GM12873 (cell line): Measurements from ENCODE around the gene PARP2.

Source experiments
- TF ChIP-seq, protein P1 (sequence below): IDR thresholded peaks from 2 replicates; pipeline ENCODE4 v1.5.1; 2012; ENCODE audit warnings: low read depth, mild to moderate bottlenecking, moderate library complexity, low read length, control low read depth; ENCODE audit not compliant: insufficient read depth; ENCODE audit errors: missing control alignments

The PARP2 gene

DNA sequence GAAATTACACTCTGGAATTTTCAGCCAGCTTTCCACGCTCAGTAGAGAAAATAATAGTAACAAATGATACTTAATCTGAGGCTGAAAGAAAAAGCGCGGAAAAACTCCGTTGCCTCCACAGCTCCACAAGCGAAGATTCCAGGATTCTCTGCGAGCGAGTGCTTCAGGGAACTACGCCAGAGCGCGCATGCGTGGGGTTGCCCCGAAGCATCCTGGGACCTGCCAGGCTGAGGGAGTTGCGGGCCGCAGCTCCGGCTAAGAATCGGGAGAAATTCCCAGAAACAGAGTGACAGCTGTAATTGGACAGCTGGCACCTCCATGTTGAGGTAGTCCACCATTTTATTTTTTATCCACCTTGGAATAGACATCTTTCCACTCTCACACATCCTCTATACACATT lies 25.7 kb upstream of the PARP2 start:
- TF ChIP-seq, protein P1, sequence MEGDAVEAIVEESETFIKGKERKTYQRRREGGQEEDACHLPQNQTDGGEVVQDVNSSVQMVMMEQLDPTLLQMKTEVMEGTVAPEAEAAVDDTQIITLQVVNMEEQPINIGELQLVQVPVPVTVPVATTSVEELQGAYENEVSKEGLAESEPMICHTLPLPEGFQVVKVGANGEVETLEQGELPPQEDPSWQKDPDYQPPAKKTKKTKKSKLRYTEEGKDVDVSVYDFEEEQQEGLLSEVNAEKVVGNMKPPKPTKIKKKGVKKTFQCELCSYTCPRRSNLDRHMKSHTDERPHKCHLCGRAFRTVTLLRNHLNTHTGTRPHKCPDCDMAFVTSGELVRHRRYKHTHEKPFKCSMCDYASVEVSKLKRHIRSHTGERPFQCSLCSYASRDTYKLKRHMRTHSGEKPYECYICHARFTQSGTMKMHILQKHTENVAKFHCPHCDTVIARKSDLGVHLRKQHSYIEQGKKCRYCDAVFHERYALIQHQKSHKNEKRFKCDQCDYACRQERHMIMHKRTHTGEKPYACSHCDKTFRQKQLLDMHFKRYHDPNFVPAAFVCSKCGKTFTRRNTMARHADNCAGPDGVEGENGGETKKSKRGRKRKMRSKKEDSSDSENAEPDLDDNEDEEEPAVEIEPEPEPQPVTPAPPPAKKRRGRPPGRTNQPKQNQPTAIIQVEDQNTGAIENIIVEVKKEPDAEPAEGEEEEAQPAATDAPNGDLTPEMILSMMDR, result no peak

DNA sequence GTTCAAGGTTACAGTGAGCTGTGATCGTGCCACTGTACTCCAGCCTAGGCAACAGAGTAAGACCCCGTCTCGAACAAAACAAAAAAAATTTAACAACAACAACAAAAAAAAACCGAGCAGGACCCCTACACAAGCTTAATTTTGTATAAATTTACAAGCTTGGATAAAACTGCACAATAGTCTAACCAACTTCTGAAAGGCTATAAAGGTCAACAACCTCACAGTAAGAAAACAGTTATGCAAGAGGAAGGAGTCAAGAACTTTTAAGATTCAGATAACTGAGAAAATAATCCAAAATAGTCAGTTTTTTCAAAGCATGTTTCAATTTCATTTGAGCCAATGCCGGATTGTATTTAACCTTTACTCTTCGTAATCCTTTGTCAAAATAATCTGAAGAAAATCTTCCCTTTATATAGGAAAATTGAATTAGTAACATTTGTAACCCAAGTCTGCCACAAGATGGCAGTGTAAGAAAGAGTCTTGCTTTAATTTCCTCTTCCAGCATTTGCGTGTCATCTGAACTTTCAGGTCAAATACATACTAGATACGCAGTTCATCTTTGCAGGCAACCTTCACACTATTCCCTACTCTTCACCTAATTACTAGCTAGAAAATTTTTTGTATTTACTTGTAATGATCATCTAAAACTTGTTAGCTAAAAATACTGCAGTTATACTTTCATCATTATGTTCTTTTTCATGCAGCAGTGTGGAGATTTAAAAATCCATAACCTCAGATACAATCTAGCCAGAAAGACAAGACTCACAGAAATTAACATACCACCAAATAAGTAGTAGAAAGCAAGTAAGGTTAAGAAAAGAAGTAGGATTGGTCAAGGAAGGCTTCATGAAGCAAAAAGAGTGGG lies 16.2 kb upstream of the PARP2 start:
- TF ChIP-seq, protein P1, result peak; percentile 58

DNA sequence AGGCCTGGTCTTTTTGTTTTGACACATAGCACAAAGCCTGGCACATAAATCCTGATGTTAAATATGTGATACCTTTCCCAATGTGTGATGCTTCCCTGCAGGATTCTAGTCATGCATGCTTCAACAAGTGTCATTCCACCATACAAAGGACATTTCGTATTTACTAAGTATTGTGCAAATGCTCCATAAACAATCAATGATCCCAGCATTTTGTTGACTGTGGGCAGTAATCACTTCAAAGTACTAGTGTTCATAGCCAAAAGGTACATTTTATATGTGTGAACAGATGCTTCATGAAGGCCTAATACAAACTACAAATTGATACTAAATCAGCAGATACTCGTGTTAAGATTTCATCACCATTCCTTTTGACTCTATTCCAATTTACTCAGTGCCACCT lies 14.7 kb upstream of the PARP2 start:
- TF ChIP-seq, protein P1, result no peak

DNA sequence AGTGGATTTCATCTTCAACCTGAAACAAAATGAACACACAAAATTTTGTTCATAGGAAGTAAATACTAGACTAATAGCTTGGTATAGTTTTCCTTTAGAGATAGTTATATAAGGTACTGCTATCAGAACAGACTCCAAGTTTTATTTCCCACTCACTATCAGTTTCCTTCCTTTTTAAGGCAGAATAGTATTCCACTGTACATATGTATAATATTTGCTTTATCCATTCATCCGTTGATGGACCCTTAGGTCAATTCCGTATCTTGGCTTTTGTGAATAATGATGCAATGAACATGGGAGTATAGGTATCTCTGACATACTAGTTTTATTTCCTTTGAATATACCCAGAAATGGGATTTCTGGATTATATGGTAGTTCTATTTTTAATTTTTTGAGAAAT lies 14.1 kb upstream of the PARP2 start:
- TF ChIP-seq, protein P1, result no peak

DNA sequence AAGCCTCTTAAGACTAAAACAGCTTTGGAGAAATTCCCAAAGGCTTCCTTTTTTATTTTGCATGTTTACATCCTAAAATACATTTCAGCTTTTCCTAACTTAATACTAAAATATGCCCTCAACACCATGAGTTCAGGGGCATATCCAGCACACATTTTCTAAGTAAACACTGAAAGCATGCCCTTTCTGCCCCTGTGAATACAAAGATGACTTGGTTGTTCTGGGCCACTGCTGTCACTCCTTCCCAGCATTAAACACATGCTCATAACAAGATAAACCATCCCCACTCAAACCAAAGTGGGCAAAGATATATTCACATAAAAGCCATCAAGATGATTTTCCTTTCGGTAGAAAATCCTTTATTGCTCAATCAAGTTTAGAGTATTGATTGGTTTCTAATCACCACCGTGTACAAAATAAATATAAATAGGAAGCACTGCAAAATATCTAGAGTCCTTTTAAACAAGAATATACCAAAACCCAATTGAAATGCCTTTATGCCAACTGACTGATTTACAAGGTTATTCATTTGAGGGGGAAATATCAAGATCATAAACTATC lies 12.3 kb upstream of the PARP2 start:
- TF ChIP-seq, protein P1, result no peak

DNA sequence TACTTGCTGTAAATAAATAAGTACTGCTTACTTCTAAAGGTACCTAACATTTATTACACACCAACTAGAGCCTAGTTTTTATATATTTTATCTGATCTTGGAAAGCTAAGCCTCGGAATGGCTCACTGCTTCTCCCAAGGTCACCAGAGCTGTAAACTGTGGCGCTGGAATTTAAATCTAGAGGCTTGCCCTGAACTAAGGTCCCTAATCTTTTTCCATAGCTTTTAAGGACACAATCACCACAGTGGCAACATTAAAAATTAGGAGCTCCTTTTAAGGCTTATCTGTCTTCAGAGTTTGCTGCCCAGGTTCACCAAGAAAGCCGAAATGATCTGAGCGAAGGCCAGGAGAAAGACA lies 11.0 kb upstream of the PARP2 start:
- TF ChIP-seq, protein P1, result no peak

DNA sequence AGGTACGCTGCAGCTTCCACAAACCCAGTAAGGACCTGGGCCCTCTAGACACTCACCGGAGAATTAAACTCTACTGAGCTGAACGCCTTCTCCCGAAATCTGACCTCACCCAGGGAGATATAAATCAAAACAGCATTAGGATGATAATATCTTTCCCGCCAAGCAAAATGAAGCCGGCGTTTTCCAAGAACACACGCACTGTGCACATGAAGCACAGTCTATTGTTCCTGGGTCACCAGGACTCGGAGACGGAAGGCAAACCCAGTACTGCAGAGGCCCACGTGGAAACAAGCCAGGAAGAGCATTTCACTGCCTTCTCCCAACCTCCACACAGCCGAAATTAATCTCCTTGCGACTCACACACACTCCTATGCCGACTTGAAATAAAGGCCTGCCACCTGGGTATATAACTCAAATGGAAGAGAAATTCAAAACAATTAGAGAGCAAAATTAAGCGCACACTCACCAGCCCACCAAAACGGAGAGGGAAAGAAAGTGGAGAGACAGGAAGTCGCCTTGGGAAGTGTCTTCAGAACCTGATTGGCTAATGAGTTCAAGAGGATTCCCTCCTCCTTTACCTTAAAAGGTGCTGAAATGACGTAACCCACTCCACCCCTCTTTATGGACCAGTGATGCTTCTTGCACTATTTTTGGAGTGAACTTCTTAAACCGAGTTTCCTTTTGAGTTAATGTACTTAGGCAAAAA lies 10.5 kb upstream of the PARP2 start, which contains the start of gene CCNB1IP1:
Gene CCNB1IP1 (minus strand): TSS at position 492 of the 706 bp plus-strand sequence. CDS start 16,756 bp downstream, outside the sequence.
- TF ChIP-seq, protein P1, result no peak
